ENCODE results near the gene PKMYT1. TPM values are rescaled to one million over a fixed set of nuclear protein-coding genes. Genes with fewer than 3 reads are reported as not detected.

Gene PKMYT1
- total and polyA plus RNA-seq, 11 donors: 0.72 to 11.9 (median 1.2) TPM

DNA sequence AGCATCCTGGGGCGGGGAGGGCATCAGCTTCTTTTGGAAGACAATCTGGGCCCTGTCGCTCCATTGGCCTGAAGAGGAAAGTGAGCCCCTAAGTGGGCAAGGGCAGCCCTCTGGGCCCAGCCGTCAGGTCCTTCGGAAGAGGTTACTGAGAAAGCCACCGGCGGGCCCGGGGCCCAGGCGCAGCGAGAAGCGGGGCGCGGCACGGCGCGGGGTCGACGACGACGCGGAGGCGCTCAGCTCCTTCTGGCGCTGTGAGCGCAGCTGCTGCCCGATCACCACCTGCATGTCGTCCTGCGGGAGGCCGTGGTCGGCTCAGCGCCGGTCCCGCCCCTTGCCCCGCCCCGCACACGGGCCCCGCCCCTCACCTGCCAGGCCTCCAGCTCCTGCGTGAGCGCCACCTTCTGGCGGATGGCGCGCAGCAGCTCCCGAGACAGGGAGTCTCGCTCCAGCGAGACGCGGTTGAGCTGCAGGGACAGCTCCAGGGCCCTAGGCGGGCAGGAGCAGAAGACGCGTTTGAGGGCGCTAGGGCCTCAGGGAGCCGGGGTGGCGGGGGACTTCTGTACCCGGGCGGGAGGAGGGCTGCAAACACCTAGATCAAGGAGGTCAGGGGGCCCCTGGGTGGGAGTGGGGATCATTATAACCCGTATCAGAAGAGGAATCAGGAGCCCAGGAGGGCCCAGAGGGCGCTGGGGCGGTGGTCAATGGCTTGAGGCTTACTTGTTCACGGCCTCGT lies 47.9 kb upstream of the PKMYT1 start:
- intact Hi-C loops (cut with DNase I): no loop called here
- peaks cover 0 to 23% (median 19%) of the 10 kb centered on the region in 9 donors for H3K36me3 ChIP-seq
- no peak for TF ChIP-seq POLR2A (IDR thresholded peaks at IDR 0.05)
- TF ChIP-seq, protein P1, sequence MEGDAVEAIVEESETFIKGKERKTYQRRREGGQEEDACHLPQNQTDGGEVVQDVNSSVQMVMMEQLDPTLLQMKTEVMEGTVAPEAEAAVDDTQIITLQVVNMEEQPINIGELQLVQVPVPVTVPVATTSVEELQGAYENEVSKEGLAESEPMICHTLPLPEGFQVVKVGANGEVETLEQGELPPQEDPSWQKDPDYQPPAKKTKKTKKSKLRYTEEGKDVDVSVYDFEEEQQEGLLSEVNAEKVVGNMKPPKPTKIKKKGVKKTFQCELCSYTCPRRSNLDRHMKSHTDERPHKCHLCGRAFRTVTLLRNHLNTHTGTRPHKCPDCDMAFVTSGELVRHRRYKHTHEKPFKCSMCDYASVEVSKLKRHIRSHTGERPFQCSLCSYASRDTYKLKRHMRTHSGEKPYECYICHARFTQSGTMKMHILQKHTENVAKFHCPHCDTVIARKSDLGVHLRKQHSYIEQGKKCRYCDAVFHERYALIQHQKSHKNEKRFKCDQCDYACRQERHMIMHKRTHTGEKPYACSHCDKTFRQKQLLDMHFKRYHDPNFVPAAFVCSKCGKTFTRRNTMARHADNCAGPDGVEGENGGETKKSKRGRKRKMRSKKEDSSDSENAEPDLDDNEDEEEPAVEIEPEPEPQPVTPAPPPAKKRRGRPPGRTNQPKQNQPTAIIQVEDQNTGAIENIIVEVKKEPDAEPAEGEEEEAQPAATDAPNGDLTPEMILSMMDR (IDR thresholded peaks at IDR 0.05): peak; percentile 55 to 77 (median 64)
- peak overlapping the region in 2 of 12 donors; percentile 2 to 26 for H3K4me3 ChIP-seq
- 20 to 43% (median 25%) methylated on average over 6 to 58 of the region's 58 CpGs for WGBS, 4 donors
- H3K27me3 ChIP-seq: peaks cover 6 to 48% (median 29%) of the 10 kb centered on the region in 9 donors
- H3K9me3 ChIP-seq: no peaks in the 10 kb centered on the region
- peak in 3 of 4 donors; percentile 32 to 34 (median 34) for ATAC-seq
- no peak overlapping the region for H3K27ac ChIP-seq
- H3K4me1 ChIP-seq: peaks cover 0 to 48% (median 23%) of the 10 kb centered on the region in 12 donors
- DNase-seq: peak; percentile 64 to 91 (median 83)

DNA sequence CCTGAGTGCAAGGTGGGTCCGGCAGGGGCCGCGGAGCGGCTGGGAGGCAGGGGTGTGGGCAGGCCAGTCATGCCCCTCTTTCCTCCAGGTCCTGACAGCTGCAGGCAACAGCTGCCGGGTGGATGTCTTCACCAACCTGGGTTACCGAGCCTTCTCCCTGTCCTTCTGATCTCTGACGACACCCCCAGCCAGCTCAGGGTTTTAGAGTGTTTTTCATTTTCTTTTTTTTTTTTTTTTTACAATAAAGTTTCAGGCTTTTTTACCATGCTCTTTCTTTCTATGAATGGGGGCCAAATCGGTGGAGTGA lies 47.2 kb upstream of the PKMYT1 start:
- H3K4me3 ChIP-seq: no peak overlapping the region
- TF ChIP-seq, protein P1 (IDR thresholded peaks at IDR 0.05): no peak
- TF ChIP-seq POLR2A (IDR thresholded peaks at IDR 0.05): no peak
- no peaks in the 10 kb centered on the region for H3K9me3 ChIP-seq
- peaks cover 4 to 41% (median 26%) of the 10 kb centered on the region in 9 donors for H3K27me3 ChIP-seq
- no peak overlapping the region for H3K27ac ChIP-seq
- DNase-seq (no peak), ATAC-seq (no peak)
- WGBS, 4 donors: 93 to 94% (median 94%) methylated on average over 8 of the region's 8 CpGs
- H3K4me1 ChIP-seq: peaks cover 4 to 55% (median 30%) of the 10 kb centered on the region in 12 donors
- intact Hi-C loops (cut with DNase I): no loop called here
- H3K36me3 ChIP-seq: peaks cover 0 to 23% (median 19%) of the 10 kb centered on the region in 9 donors

DNA sequence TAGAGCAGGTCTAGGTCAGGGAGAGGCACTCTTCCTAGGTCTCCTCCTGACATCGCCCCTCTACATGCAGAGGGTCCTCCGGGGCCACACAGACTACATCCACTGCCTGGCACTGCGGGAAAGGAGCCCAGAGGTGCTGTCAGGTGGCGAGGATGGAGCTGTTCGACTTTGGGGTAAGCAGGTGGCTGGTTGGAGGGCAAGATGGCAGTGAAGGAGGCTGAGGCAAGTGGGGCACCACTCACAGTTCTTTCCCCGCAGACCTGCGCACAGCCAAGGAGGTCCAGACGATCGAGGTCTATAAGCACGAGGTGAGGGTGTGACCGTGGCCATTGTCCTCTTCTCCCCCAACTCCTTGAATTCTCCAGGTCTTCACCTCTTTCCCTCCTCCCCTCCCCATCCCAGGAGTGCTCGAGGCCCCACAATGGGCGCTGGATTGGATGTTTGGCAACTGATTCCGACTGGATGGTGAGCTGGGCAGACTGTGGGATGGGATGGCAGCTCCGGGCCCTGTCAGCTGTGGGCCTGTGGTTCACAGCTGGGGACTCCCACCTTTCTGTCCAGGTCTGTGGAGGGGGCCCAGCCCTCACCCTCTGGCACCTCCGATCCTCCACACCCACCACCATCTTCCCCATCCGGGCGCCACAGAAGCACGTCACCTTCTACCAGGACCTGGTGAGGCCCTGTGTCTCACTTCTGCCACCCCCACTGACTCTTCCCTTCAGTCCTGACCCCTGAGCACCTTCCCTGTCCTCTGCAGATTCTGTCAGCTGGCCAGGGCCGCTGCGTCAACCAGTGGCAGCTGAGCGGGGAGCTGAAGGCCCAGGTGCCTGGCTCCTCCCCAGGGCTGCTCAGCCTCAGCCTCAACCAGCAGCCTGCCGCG lies 46.6 kb upstream of the PKMYT1 start:
- TF ChIP-seq, protein P1 (IDR thresholded peaks at IDR 0.05): no peak
- no peak for TF ChIP-seq POLR2A (IDR thresholded peaks at IDR 0.05)
- peaks cover 10 to 60% (median 36%) of the 10 kb centered on the region in 12 donors for H3K4me1 ChIP-seq
- no peak for ATAC-seq
- 93 to 96% (median 95%) methylated on average over 22 to 24 of the region's 24 CpGs for WGBS, 4 donors
- H3K9me3 ChIP-seq: no peaks in the 10 kb centered on the region
- peaks cover 0 to 23% (median 19%) of the 10 kb centered on the region in 9 donors for H3K36me3 ChIP-seq
- DNase-seq: peak in 1 of 5 donors; percentile 23
- no peak overlapping the region for H3K4me3 ChIP-seq
- H3K27ac ChIP-seq: no peak overlapping the region
- H3K27me3 ChIP-seq: peaks cover 4 to 35% (median 26%) of the 10 kb centered on the region in 9 donors
- intact Hi-C loops (cut with DNase I): no loop called here

DNA sequence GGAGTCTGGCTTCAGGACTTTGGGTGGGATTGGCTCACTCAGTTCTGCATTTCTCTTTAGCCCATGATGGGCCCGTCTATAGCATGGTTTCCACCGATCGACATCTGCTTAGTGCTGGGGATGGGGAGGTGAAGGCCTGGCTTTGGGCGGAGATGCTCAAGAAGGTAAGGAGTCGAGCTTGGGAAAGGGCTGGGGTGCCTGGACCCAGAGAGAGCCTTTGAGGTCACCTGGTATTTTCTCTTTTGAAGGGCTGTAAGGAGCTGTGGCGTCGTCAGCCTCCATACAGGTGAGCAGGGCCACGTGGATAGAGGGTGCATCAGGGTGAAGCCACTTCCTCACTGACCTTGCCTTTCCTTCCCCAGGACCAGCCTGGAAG lies 45.7 kb upstream of the PKMYT1 start:
- peak in 1 of 5 donors; percentile 20 for DNase-seq

More for the DNA sequence above, 45.7 kb upstream of the PKMYT1 start:
- H3K27ac ChIP-seq: no peak overlapping the region
- H3K36me3 ChIP-seq: peaks cover 0 to 23% (median 19%) of the 10 kb centered on the region in 9 donors
- H3K4me3 ChIP-seq: no peak overlapping the region
- TF ChIP-seq, protein P1 (IDR thresholded peaks at IDR 0.05): no peak
- no peak for TF ChIP-seq POLR2A (IDR thresholded peaks at IDR 0.05)
- intact Hi-C loops (cut with DNase I): no loop called here
- H3K9me3 ChIP-seq: no peaks in the 10 kb centered on the region
- H3K27me3 ChIP-seq: peaks cover 4 to 27% (median 20%) of the 10 kb centered on the region in 9 donors
- no peak for ATAC-seq
- peaks cover 13 to 64% (median 42%) of the 10 kb centered on the region in 12 donors for H3K4me1 ChIP-seq
- 94 to 97% (median 96%) methylated on average over 8 of the region's 8 CpGs for WGBS, 4 donors
